Smooth muscle cell (in vitro differentiated cells): Measurements from ENCODE around the gene DNAAF8. TPM values are rescaled to one million over a fixed set of nuclear protein-coding genes. Genes with fewer than 3 reads are reported as not detected.

ENCODE experiments used
- DNase-seq: peaks from one replicate; lab custom pipeline; 2025; ENCODE audit not compliant: unreplicated experiment; lab: John Stamatoyannopoulos, UW
- H2AFZ ChIP-seq: fragments of 200-600 bp; sonication (generic); 2 replicates; pipeline ENCODE4 v1.6.0; 2016; ENCODE audit warnings: antibody characterized with exemption, low read depth, mild to moderate bottlenecking
- H3F3A ChIP-seq: fragments of 200-600 bp; sonication (generic); 2 replicates; pipeline ENCODE4 v1.6.0; 2017; ENCODE audit warnings: antibody characterized with exemption, low read depth
- H3K27ac ChIP-seq: fragments of 200-600 bp; sonication (generic); 2 replicates; pipeline ENCODE4 v1.5.1; 2016; ENCODE audit warnings: low read depth, mild to moderate bottlenecking
- H3K27me3 ChIP-seq: fragments of 200-600 bp; sonication (generic); 2 replicates; pipeline ENCODE4 v1.6.1; 2016; ENCODE audit warnings: low read depth, mild to moderate bottlenecking
- H3K36me3 ChIP-seq: fragments of 200-600 bp; sonication (generic); 2 replicates; pipeline ENCODE4 v1.5.1; 2016; ENCODE audit warnings: low read depth
- H3K4me1 ChIP-seq: fragments of 200-600 bp; sonication (generic); 2 replicates; pipeline ENCODE4 v1.5.1; 2016; ENCODE audit warnings: low read depth
- H3K4me2 ChIP-seq: fragments of 200-600 bp; sonication (generic); 2 replicates; pipeline ENCODE4 v1.6.0; 2016; ENCODE audit warnings: mild to moderate bottlenecking
- H3K4me3 ChIP-seq: fragments of 200-600 bp; sonication (generic); 2 replicates; pipeline ENCODE4 v1.5.1; 2016; ENCODE audit warnings: mild to moderate bottlenecking
- H3K79me2 ChIP-seq: fragments of 200-600 bp; sonication (generic); 2 replicates; pipeline ENCODE4 v1.6.0; 2016; ENCODE audit warnings: low read depth, mild to moderate bottlenecking
- H3K9ac ChIP-seq: fragments of 200-600 bp; sonication (generic); 2 replicates; pipeline ENCODE4 v1.6.0; 2016; ENCODE audit warnings: low read depth
- H3K9me3 ChIP-seq: fragments of 200-600 bp; sonication (generic); replicated peaks from 2 replicates; pipeline ENCODE4 v1.5.1; 2016; ENCODE audit warnings: low read depth
- H4K20me1 ChIP-seq: fragments of 200-600 bp; sonication (generic); 2 replicates; pipeline ENCODE4 v1.6.0; 2016; ENCODE audit warnings: low read depth
- WGBS: methylation state at CpG from one replicate; pipeline ENCODE4 v1.1.7; 2016; ENCODE audit warnings: low lambda C conversion rate; 5-methylcytosine and 5-hydroxymethylcytosine counted together
- polyA plus RNA-seq: library from polyadenylated mRNA; unstranded; fragments of >200 nt; fragmentation: Nextera tagmentation; extraction: Ambion mirVana; gene quantifications from 2 replicates; pipeline ENCODE4 v1.2.1, GENCODE V29; 2016
- total RNA-seq: library from RNA; depleted of rRNA; stranded (reverse); fragments of >200 nt; gene quantifications from 2 replicates; pipeline ENCODE4 v1.2.3, GENCODE V29; 2014
- TF ChIP-seq, protein P1 (sequence below): fragments of 200-600 bp; sonication (generic); IDR thresholded peaks from 2 replicates; pipeline ENCODE4 v1.5.1; 2017; ENCODE audit warnings: borderline replicate concordance, mild to moderate bottlenecking, antibody characterized with exemption; ENCODE audit not compliant: insufficient read depth, poor library complexity, severe bottlenecking

The DNAAF8 gene
- total and polyA plus RNA-seq, 2 experiments from 2014 or later: 2.9 TPM; not detected in 1

- WGBS: 92% methylated on average over 11 of the region's 11 CpGs
Measured at GRCh38 chr16:4724661-4725270, 9.6 kb upstream of the DNAAF8 start.

DNA sequence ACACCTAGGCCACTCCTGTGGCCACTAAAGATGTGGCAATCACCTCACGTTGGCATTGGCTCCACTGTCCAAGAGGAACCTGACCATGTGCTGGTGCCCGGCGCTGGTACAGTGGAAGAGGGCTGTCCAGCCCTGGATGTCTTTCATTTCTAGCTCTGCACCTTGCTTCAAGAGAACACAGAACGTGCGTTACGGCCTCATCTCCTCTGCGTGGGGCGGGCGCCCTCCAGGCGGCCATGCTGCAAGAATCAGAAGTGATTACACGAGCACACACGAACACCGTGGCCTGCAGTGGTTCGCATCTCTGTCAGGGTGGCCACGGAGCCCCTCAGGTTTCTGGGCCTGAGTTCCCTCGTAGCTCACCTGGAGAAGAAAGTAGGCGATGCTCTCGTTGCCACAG is 7.7 kb upstream of the DNAAF8 start:
- TF ChIP-seq, protein P1, sequence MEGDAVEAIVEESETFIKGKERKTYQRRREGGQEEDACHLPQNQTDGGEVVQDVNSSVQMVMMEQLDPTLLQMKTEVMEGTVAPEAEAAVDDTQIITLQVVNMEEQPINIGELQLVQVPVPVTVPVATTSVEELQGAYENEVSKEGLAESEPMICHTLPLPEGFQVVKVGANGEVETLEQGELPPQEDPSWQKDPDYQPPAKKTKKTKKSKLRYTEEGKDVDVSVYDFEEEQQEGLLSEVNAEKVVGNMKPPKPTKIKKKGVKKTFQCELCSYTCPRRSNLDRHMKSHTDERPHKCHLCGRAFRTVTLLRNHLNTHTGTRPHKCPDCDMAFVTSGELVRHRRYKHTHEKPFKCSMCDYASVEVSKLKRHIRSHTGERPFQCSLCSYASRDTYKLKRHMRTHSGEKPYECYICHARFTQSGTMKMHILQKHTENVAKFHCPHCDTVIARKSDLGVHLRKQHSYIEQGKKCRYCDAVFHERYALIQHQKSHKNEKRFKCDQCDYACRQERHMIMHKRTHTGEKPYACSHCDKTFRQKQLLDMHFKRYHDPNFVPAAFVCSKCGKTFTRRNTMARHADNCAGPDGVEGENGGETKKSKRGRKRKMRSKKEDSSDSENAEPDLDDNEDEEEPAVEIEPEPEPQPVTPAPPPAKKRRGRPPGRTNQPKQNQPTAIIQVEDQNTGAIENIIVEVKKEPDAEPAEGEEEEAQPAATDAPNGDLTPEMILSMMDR: no peak
- no peaks in the 10 kb centered on the region for H3F3A ChIP-seq
- H4K20me1 ChIP-seq: no peaks in the 10 kb centered on the region
- H3K27me3 ChIP-seq: no peaks in the 10 kb centered on the region
- no peaks in the 10 kb centered on the region for H3K36me3 ChIP-seq
- no peak for DNase-seq
- H3K4me3 ChIP-seq: no peak overlapping the region
- H3K27ac ChIP-seq: no peak overlapping the region
- H3K4me2 ChIP-seq: no peak overlapping the region
- no peaks in the 10 kb centered on the region for H3K9me3 ChIP-seq
- no peaks in the 10 kb centered on the region for H3K4me1 ChIP-seq
- H3K9ac ChIP-seq: no peak overlapping the region
- 95% methylated on average over 17 of the region's 18 CpGs for WGBS
- H2AFZ ChIP-seq: no peak overlapping the region
- no peaks in the 10 kb centered on the region for H3K79me2 ChIP-seq

More at GRCh38 chr16:4724661-4725270, 9.6 kb upstream of the DNAAF8 start:
- H3K79me2 ChIP-seq: no peaks in the 10 kb centered on the region
- no peaks in the 10 kb centered on the region for H4K20me1 ChIP-seq
- no peak overlapping the region for H3K27ac ChIP-seq
- H3K27me3 ChIP-seq: no peaks in the 10 kb centered on the region
- H2AFZ ChIP-seq: no peak overlapping the region
- no peak overlapping the region for H3K4me3 ChIP-seq
- H3K4me2 ChIP-seq: no peak overlapping the region
- no peak for DNase-seq
- no peaks in the 10 kb centered on the region for H3K36me3 ChIP-seq
- TF ChIP-seq, protein P1: no peak
- no peaks in the 10 kb centered on the region for H3F3A ChIP-seq
- no peaks in the 10 kb centered on the region for H3K9me3 ChIP-seq
- H3K9ac ChIP-seq: no peak overlapping the region
- no peaks in the 10 kb centered on the region for H3K4me1 ChIP-seq

DNA sequence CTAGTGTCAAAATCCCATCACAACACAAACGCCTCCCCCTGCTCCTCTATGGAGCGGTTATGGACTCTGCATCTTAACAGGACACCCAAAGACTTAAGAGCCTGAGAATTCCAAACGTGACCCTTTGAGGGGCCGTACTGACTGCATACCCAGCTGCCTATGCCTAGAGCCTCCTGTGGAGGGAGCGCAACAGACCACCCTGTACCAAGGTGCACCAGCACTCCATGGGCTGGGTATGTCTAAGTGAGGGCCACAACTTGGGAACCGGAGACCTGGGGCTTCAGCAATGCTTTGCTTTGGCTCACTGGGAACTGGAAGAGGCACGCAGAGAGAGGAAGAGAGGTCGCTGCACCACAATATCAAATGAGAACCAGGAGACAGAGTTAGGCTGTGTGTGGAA is 5.7 kb upstream of the DNAAF8 start:
- Histone ChIP-seq H3K4me2 (no peak overlapping the region), H2AFZ (no peak overlapping the region), H4K20me1 (no peaks in the 10 kb centered on the region), H3F3A (no peaks in the 10 kb centered on the region), H3K79me2 (peaks cover 5% of the 10 kb centered on the region), H3K4me1 (peaks cover 6% of the 10 kb centered on the region), H3K27ac (no peak overlapping the region), H3K9me3 (no peaks in the 10 kb centered on the region), H3K36me3 (no peaks in the 10 kb centered on the region), H3K9ac (no peak overlapping the region), H3K27me3 (no peaks in the 10 kb centered on the region), H3K4me3 (no peak overlapping the region)
- DNase-seq: no peak
- TF ChIP-seq, protein P1: no peak
- 97% methylated on average over 8 of the region's 8 CpGs for WGBS

- Histone ChIP-seq H3K9me3 (no peaks in the 10 kb centered on the region), H3K79me2 (peaks cover 8% of the 10 kb centered on the region), H2AFZ (no peak overlapping the region), H3K4me1 (peaks cover 6% of the 10 kb centered on the region), H3K4me3 (no peak overlapping the region), H3K27ac (no peak overlapping the region), H3K36me3 (no peaks in the 10 kb centered on the region), H4K20me1 (no peaks in the 10 kb centered on the region), H3K9ac (no peak overlapping the region), H3K27me3 (no peaks in the 10 kb centered on the region), H3F3A (peaks cover under 1% of the 10 kb centered on the region), H3K4me2 (no peak overlapping the region)
- TF ChIP-seq, protein P1: no peak
- WGBS: 96% methylated on average over 15 of the region's 15 CpGs
- DNase-seq: no peak
Measured at GRCh38 chr16:4729876-4730275, 4.5 kb upstream of the DNAAF8 start.
